Natural killer cell (primary cell): ENCODE measurements around the gene CCDC78. TPM values are rescaled to one million over a fixed set of nuclear protein-coding genes. Genes with fewer than 3 reads are reported as not detected.

ENCODE experiments used
- ATAC-seq, 3 donors: fragments of 150-1000 bp in 2 of 3; fragments of 200-7000 bp in 1 of 3; cut with Tn5 transposase; 1 replicate in 1 of 3; 2 replicates in 2 of 3; pipeline ENCODE4 v1.10.0; 2021; ENCODE audit warnings: mild to moderate bottlenecking in 2 of 3, moderate library complexity in 2 of 3
- DNase-seq, 2 donors: peaks; one replicate each; pipeline versions ENCODE4 v3.0.0 to v3.0.0-alpha.2; 2013 to 2021; ENCODE audit warnings: mixed read lengths in 1 of 2
- H3K27ac ChIP-seq: one replicate; pipeline ENCODE4 v1.5.1; 2013; ENCODE audit warnings: mild to moderate bottlenecking, low read length
- H3K27me3 ChIP-seq: one replicate; pipeline ENCODE4 v1.6.1; 2013; ENCODE audit warnings: low read length; ENCODE audit not compliant: control insufficient read depth, insufficient read depth
- H3K36me3 ChIP-seq: one replicate; pipeline ENCODE4 v1.6.1; 2013; ENCODE audit warnings: low read length; ENCODE audit not compliant: control insufficient read depth, insufficient read depth
- H3K4me1 ChIP-seq: one replicate; pipeline ENCODE4 v1.6.1; 2013; ENCODE audit warnings: low read length; ENCODE audit not compliant: control insufficient read depth, insufficient read depth
- H3K4me3 ChIP-seq: one replicate; pipeline ENCODE4 v1.5.1; 2013; ENCODE audit warnings: low read length
- H3K9me3 ChIP-seq: one replicate; pipeline ENCODE4 v1.6.1; 2013; ENCODE audit warnings: low read length; ENCODE audit not compliant: control insufficient read depth, insufficient read depth
- H3K27ac Mint-ChIP-seq, 2 donors: one replicate each; pipeline ENCODE4 v1.8.0; 2022; ENCODE audit warnings: mild to moderate bottlenecking in 2 of 2, mixed read lengths in 2 of 2, moderate library complexity in 1 of 2
- H3K27me3 Mint-ChIP-seq, 2 donors: one replicate each; pipeline ENCODE4 v1.8.0; 2022; ENCODE audit warnings: low read depth in 2 of 2, mixed read lengths in 2 of 2
- H3K36me3 Mint-ChIP-seq: one replicate; pipeline ENCODE4 v1.8.0; 2022; ENCODE audit warnings: mixed read lengths
- H3K4me1 Mint-ChIP-seq, 2 donors: one replicate each; pipeline ENCODE4 v1.8.0; 2022; ENCODE audit warnings: mixed read lengths in 2 of 2
- H3K4me3 Mint-ChIP-seq: one replicate; pipeline ENCODE4 v1.8.0; 2022; ENCODE audit warnings: mild to moderate bottlenecking, moderate library complexity, mixed read lengths
- H3K9me3 Mint-ChIP-seq, 2 donors: one replicate each; pipeline ENCODE4 v1.8.0; 2022; ENCODE audit warnings: mixed read lengths in 2 of 2
- WGBS: methylation state at CpG from one replicate; pipeline ENCODE4 v1.1.7; 2013; ENCODE audit warnings: missing lambda C conversion rate; ENCODE audit not compliant: insufficient coverage; 5-methylcytosine and 5-hydroxymethylcytosine counted together
- intact Hi-C: fragments of 100-400 bp; cut with micrococcal nuclease; formaldehyde crosslinking; loops from one replicate; pipeline ENCODE4 v1.14.2; 2022
- total RNA-seq, 4 donors: library from RNA; stranded (reverse); fragments of 120-200 nt in 1 of 4; gene quantifications; one replicate each; pipeline versions ENCODE4 v1.2.3 to v1.2.4, GENCODE V29; 2013 to 2022
- TF ChIP-seq, protein P1 (sequence below): fragments of 200-600 bp; IDR thresholded peaks from one replicate; pipeline ENCODE4 v1.8.0; 2022; ENCODE audit warnings: antibody characterized with exemption

CCDC78 gene
- total RNA-seq, 3 donors from 2014 or later (not counting 1 experiment from before 2014, with no cell fraction given), result 6.2 to 10.0 (median 7.7) TPM

DNA sequence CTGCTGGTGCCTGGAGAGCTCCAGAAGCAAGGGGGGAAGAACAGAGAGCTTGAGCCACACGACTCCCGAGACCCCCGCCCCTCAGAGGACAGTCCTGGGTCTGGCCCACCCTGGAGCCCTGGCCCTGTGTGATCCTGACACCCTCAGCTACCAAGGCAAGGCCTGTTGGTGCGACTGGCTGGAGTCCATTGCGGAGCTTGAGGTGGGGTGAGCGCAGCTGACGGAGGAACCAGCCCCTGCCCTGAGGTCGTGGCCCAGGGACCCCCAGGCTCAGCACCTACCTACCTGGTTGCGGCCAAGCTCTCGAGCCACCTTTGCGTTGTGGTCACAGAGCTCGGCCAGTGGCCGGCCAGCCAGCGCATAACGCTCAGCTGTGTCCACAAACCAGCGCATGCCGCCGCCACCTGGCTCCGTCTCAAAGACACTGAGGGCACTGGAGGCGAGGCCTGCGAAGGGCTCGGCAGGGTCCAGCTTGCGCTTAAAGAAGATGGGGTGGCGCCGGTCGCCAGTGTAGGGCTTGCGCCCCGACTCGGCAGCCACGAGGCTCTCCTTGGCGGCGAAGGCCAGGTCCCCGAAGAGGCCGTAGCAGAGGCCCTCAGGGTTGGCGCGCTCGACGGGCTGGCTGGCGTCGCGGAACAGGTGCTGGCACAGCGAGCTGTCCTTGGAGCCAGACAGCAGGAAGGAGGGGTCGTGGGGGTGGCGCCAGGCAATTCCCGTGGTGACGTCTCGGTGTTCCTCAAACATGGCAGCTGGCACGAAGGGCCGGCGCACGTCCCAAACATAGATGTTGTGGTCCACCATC, 39.6 kb downstream of the CCDC78 start:
- Histone ChIP-seq H3K4me1 (peaks cover 57% of the 10 kb centered on the region), H3K36me3 (peaks cover 17% of the 10 kb centered on the region), H3K9me3 (no peaks in the 10 kb centered on the region), H3K27ac (no peak overlapping the region), H3K27me3 (no peaks in the 10 kb centered on the region), H3K4me3 (no peak overlapping the region)
- H3K27ac Mint-ChIP-seq, result no peak overlapping the region
- intact Hi-C loops, result no loop called here
- H3K27me3 Mint-ChIP-seq, result no peaks in the 10 kb centered on the region
- WGBS, result 96% methylated on average over 51 of the region's 51 CpGs
- H3K4me1 Mint-ChIP-seq, result peaks cover 6 to 35% of the 10 kb centered on the region in 2 donors
- ATAC-seq, result no peak
- TF ChIP-seq, protein P1, sequence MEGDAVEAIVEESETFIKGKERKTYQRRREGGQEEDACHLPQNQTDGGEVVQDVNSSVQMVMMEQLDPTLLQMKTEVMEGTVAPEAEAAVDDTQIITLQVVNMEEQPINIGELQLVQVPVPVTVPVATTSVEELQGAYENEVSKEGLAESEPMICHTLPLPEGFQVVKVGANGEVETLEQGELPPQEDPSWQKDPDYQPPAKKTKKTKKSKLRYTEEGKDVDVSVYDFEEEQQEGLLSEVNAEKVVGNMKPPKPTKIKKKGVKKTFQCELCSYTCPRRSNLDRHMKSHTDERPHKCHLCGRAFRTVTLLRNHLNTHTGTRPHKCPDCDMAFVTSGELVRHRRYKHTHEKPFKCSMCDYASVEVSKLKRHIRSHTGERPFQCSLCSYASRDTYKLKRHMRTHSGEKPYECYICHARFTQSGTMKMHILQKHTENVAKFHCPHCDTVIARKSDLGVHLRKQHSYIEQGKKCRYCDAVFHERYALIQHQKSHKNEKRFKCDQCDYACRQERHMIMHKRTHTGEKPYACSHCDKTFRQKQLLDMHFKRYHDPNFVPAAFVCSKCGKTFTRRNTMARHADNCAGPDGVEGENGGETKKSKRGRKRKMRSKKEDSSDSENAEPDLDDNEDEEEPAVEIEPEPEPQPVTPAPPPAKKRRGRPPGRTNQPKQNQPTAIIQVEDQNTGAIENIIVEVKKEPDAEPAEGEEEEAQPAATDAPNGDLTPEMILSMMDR, result no peak
- no peaks in the 10 kb centered on the region for H3K36me3 Mint-ChIP-seq
- no peak for DNase-seq
- no peaks in the 10 kb centered on the region for H3K9me3 Mint-ChIP-seq
- H3K4me3 Mint-ChIP-seq, result peak overlapping the region; percentile 31

DNA sequence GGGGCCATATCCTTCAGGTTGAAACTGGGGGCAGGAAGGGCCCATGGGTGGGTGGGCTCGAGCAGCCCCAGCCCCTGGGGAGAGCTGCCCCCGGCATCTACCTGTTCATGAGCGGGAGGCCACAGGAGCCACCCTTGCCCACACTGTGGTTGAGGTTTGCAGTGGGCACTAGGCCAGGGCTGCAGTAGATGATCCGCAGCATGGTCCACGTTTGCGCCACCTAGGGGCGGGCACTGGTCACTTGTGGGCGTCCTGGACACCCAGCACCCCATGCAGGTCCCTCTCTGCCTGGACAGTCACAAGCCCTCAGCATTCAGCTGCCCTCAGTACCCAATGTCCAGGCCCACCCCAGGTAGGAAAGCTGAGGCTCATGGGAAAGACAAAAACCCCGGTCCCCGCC, 40.3 kb downstream of the CCDC78 start:
- 74% methylated on average over 10 of the region's 10 CpGs for WGBS
- intact Hi-C loops, result no loop called here
- no peaks in the 10 kb centered on the region for H3K9me3 Mint-ChIP-seq
- H3K4me3 ChIP-seq, result no peak overlapping the region
- peak overlapping the region in 1 of 2 donors; percentile 16 for H3K27ac Mint-ChIP-seq
- H3K36me3 ChIP-seq, result peaks cover 21% of the 10 kb centered on the region
- no peaks in the 10 kb centered on the region for H3K27me3 ChIP-seq
- no peaks in the 10 kb centered on the region for H3K27me3 Mint-ChIP-seq
- H3K4me1 ChIP-seq, result peaks cover 64% of the 10 kb centered on the region
- DNase-seq, result no peak
- peaks cover 6 to 38% of the 10 kb centered on the region in 2 donors for H3K4me1 Mint-ChIP-seq
- TF ChIP-seq, protein P1, result no peak
- no peak for ATAC-seq
- H3K9me3 ChIP-seq, result no peaks in the 10 kb centered on the region
- no peak overlapping the region for H3K27ac ChIP-seq
- peak overlapping the region; percentile 31 for H3K4me3 Mint-ChIP-seq
- no peaks in the 10 kb centered on the region for H3K36me3 Mint-ChIP-seq

GRCh38 chr16:684961-685696, 41.1 kb downstream of the CCDC78 start:
- H3K27ac ChIP-seq, result peak overlapping the region; percentile 82
- H3K4me3 ChIP-seq, result no peak overlapping the region
- H3K4me1 ChIP-seq, result peaks cover 61% of the 10 kb centered on the region
- peak overlapping the region; percentile 78 to 85 for H3K27ac Mint-ChIP-seq
- DNase-seq (no peak), ATAC-seq (no peak)
- intact Hi-C loops, result no loop called here
- H3K27me3 ChIP-seq, result no peaks in the 10 kb centered on the region
- no peaks in the 10 kb centered on the region for H3K27me3 Mint-ChIP-seq
- H3K9me3 ChIP-seq, result no peaks in the 10 kb centered on the region
- TF ChIP-seq, protein P1, result no peak
- no peak overlapping the region for H3K4me3 Mint-ChIP-seq
- H3K36me3 ChIP-seq, result peaks cover 21% of the 10 kb centered on the region
- H3K4me1 Mint-ChIP-seq, result peaks cover 2 to 33% of the 10 kb centered on the region in 2 donors
- no peaks in the 10 kb centered on the region for H3K36me3 Mint-ChIP-seq
- H3K9me3 Mint-ChIP-seq, result no peaks in the 10 kb centered on the region
- WGBS, result 96% methylated on average over 61 of the region's 61 CpGs
